ENCODE results near the gene SPATA33.
"Not testable (repeated sequence)": the region's sequence is repeated elsewhere in the genome, so short reads cannot be mapped to it uniquely, and the experiment has no call there.

SPATA33 gene

DNA sequence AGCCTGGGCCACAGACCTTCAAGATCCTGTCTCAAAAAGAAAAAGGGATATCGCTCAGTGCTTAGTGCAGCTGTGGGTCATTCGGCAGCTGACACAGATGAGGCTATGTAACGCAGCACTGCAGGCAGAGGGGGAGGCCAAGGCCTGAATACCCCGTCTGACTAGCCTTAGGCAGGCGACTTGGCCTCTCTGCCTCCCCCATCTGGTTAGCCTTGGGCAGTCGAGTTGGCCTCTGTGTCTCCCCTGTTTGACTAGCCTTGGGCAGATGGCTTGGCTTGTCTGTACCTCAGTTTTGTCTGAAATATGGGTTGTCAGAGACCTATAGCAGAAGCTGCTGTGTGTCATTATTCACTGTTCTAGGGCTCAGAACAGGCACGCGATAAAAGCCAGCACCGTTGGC is 10.0 kb downstream of the SPATA33 start:
- Mint-ChIP-seq H3K27ac (no peak overlapping the region), H3K36me3 (ENCODE audit: low read depth) (peaks cover 13% of the 10 kb centered on the region), H3K4me1 (ENCODE audit: low read depth) (peaks cover 4% of the 10 kb centered on the region), H3K27me3 (ENCODE audit: low read depth) (no peaks in the 10 kb centered on the region), H3K4me3 (no peak overlapping the region), H3K9me3 (no peaks in the 10 kb centered on the region)

DNA sequence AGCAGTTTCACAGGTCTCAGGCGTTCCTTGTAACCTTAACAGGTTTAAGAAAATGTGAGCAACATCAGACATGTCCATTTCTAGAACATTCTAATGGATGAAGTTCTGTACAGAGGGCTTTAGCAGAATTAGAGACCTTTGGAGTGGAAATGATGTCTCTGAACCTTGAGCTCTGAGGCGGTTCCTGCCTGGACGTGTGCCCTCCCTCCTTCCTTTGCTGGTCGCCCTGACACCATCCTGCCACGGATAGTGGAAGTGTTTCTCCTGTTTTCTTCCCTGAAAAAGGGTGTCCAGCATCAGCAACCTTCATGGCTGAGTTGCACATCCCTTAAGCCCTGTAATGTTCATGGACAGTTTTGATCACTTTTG is 11.1 kb downstream of the SPATA33 start:
- H3K27me3 Mint-ChIP-seq (ENCODE audit: low read depth), result no peaks in the 10 kb centered on the region
- H3K4me3 Mint-ChIP-seq, result no peak overlapping the region
- peaks cover 6% of the 10 kb centered on the region for H3K36me3 Mint-ChIP-seq (ENCODE audit: low read depth)
- no peak overlapping the region for H3K27ac Mint-ChIP-seq
- H3K9me3 Mint-ChIP-seq, result no peaks in the 10 kb centered on the region
- peaks cover 4% of the 10 kb centered on the region for H3K4me1 Mint-ChIP-seq (ENCODE audit: low read depth)

DNA sequence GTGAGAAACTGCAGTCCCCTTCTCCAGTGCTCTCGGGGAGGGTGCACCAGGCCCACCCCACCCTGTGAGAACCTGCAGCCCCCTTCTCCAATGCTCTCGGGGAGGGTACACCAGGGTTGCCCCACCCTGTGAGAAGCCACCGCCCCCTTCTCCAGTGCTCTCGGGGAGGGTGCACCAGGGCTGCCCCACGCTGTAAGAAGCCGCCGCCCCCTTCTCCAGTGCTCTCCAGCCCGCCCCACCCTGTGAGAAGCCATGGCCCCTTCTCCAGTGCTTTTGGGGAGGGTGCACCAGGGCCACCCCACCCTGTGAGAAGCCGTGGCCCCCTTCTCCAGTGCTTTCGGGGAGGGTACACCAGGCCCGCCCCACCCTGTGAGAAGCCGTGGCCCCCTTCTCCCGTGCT is 12.1 kb downstream of the SPATA33 start:
- H3K36me3 Mint-ChIP-seq (ENCODE audit: low read depth), result peaks cover 2% of the 10 kb centered on the region
- H3K27ac Mint-ChIP-seq, result no peak overlapping the region
- peaks cover 4% of the 10 kb centered on the region for H3K4me1 Mint-ChIP-seq (ENCODE audit: low read depth)
- no peaks in the 10 kb centered on the region for H3K9me3 Mint-ChIP-seq
- H3K27me3 Mint-ChIP-seq (ENCODE audit: low read depth), result no peaks in the 10 kb centered on the region
- no peak overlapping the region for H3K4me3 Mint-ChIP-seq

DNA sequence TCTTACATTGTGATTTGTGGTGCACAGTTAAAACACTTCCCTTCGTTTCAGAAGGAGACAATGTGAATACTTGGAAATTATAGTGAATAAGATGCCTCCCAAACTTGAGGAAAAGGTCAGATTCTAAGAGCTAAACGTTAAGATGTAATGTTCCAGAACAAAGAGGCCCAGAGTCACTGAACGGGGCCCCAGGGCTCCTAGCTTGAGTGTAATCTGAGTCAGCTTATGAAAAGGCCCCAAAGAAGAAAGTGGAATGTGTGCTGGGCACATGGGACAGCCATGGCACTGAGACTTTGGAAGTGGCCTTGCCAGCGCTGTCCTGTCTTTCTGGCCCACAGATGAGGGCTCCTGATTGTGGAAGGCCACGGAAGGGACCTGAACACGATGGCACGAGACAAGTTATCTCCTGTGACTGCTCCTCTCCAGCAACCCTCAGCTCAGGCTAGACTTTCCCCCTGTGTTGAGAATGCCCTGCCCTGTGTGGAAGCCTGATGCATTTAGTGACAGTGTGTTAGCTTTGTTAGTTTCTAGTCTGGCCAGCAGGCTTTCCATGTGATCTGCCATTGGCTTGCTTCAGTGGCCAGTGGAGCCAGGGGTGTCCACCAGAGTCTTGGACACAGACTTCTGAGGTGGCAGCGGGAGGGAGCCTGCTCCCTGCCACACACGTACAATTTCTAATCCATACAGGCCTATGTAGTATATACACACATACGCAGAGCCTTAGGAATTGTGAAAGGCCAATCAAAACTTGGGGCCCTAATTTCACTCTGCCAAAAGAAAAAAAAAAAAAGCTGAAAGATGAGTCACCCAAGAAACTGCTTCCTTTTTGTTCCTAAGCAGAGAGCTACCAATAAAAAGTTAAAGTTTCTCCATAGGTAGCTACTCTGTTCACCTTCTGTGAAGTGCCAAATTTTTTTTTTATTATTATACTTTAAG is 13.1 kb downstream of the SPATA33 start:
- Mint-ChIP-seq H3K4me3 (no peak overlapping the region), H3K9me3 (no peaks in the 10 kb centered on the region), H3K36me3 (ENCODE audit: low read depth) (peaks cover 4% of the 10 kb centered on the region), H3K27me3 (ENCODE audit: low read depth) (no peaks in the 10 kb centered on the region), H3K27ac (no peak overlapping the region), H3K4me1 (ENCODE audit: low read depth) (peaks cover 4% of the 10 kb centered on the region)

DNA sequence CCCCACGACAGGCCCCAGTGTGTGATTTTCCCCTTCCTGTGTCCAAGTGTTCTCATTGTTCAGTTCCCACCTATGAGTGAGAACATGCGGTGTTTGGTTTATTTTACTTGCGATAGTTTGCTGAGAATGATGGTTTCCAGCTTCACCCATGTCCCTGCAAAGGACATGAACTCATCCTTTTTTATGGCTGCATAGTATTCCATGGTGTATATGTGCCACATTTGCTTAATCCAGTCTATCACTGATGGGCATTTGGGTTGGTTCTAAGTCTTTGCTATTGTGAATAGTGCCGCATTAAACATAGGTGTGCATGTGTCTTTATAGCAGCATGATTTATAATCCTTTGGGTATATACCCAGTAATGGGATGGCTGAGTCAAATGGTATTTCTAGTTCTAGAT is 13.9 kb downstream of the SPATA33 start:
- H3K27me3 Mint-ChIP-seq (ENCODE audit: low read depth); H3K27ac Mint-ChIP-seq; H3K9me3 Mint-ChIP-seq; H3K36me3 Mint-ChIP-seq (ENCODE audit: low read depth); H3K4me3 Mint-ChIP-seq; H3K4me1 Mint-ChIP-seq (ENCODE audit: low read depth): not testable (repeated sequence)

DNA sequence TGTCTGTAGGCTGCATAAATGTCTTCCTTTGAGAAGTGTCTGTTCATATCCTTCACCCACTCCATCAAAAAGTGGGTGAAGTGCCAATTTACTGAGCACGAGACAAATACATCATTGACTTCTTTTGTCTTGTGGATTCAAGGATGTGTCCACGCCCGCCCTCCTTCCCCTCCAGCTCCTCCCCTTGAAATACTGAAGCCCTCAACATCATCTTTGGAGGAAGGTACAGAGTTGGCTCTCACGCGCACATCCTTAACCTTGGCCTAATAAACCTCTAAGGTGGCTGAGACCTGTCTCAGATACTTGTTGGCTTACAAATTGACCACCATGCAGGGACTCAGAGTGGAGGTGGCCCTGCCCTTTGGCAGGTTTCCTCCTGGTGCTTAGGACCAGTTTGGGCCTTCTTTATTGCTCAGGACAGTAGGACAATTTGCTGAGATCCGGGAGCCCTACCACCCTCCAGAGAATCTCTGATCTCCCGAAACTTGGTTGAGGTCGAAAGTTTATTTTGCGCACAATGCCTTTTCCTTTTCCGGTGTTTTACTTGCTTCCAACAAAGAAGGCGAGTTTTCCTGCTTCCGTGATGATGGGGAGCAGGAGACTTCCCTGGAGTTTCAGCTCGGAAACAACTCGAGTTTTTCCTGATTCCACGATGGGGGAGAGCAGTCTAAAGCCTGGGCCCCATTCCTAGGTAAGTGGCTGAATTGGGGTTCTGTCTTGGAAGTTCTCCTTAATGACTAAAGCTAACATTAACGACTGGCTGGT is 14.7 kb downstream of the SPATA33 start:
- H3K27me3 Mint-ChIP-seq (ENCODE audit: low read depth), result no peaks in the 10 kb centered on the region
- H3K4me1 Mint-ChIP-seq (ENCODE audit: low read depth), result peaks cover 4% of the 10 kb centered on the region
- H3K36me3 Mint-ChIP-seq (ENCODE audit: low read depth), result peaks cover 4% of the 10 kb centered on the region
- no peaks in the 10 kb centered on the region for H3K9me3 Mint-ChIP-seq
- H3K4me3 Mint-ChIP-seq, result no peak overlapping the region
- H3K27ac Mint-ChIP-seq, result no peak overlapping the region

DNA sequence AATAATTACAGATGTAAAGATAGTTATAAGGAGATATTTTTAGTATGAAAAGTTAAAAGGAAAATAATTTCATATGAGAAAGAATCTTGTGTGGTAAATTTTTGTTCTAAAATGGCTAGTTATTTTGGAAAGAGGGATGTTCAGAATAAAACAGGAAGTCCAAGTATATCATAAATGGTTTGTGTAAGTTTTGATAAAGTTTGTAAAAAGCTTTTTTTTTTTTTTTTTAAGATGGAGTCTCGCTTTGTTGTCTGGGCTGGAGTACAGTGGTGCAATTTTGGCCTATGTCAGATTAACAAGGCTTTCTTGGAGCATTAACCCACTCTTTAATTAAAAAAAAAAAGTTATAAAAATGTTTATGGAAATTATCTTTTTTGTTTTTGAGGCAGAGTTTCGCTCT is 20.6 kb downstream of the SPATA33 start:
- Mint-ChIP-seq H3K36me3 (ENCODE audit: low read depth) (peaks cover 2% of the 10 kb centered on the region), H3K4me1 (ENCODE audit: low read depth) (no peaks in the 10 kb centered on the region), H3K27ac (no peak overlapping the region), H3K27me3 (ENCODE audit: low read depth) (no peaks in the 10 kb centered on the region), H3K4me3 (no peak overlapping the region), H3K9me3 (no peaks in the 10 kb centered on the region)

DNA sequence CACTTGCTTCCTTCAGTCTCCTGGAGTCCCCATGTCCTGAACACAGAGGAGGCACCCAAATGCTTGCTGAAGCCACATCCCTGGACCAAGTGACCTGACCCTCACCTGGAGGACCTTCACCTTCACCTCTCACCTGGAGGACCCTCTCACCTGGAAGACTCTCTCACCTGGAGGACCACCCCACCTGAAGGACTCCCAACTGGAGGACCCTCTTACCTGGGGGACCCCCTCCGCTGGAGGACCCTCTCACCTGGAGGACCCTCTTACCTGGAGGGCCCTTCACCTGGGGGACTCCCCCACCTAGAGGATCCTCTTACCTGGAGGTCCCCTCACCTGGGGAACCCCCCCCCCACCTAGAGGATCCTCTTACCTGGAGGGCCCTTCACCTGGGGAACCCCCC is 28.3 kb downstream of the SPATA33 start:
- Mint-ChIP-seq H3K27ac (no peak overlapping the region), H3K4me3 (peak overlapping the region; percentile 34), H3K4me1 (ENCODE audit: low read depth) (peaks cover 10% of the 10 kb centered on the region), H3K27me3 (ENCODE audit: low read depth) (no peaks in the 10 kb centered on the region), H3K9me3 (peaks cover 5% of the 10 kb centered on the region), H3K36me3 (ENCODE audit: low read depth) (peaks cover 12% of the 10 kb centered on the region)

DNA sequence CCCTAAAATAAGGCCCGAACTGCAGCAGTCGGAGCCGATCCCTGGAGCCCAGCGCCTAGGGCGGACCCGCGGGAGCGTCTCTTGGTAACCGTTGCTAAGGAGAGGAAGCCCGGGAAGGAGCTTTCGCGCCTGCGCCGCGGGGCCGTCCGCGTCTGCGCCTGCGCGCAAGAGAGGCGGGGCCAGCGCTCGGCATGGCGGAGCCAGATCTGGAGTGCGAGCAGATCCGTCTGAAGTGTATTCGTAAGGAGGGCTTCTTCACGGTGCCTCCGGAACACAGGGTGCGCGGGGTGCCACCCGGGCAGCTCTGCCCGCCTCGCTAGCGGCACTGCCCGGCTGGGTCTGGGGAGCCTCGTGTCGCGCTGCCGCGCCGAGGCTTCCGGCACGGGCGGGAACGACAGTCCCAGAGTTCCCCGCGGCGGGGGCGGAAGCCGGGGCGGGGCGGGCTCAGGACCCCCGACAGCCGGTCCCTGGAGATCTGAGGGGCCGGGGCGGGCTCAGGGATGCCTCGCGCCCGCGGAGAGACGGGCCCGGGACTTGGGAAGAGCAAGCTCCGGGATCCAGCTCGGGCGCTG is 29.0 kb downstream of the SPATA33 start, which contains the start of gene CDK10:
Gene CDK10, plus strand, starts transcription at position 170 of the 572 bp plus-strand sequence. Its CDS starts 22 bp downstream, at position 192.
- Mint-ChIP-seq H3K4me1 (ENCODE audit: low read depth) (peaks cover 10% of the 10 kb centered on the region), H3K4me3 (peak within 1 kb of the TSS; percentile 93), H3K27ac (peak within 1 kb of the TSS; percentile 89), H3K9me3 (peaks cover 5% of the 10 kb centered on the region), H3K36me3 (ENCODE audit: low read depth) (peaks cover 12% of the 10 kb centered on the region), H3K27me3 (ENCODE audit: low read depth) (no peaks in the 10 kb centered on the region)

DNA sequence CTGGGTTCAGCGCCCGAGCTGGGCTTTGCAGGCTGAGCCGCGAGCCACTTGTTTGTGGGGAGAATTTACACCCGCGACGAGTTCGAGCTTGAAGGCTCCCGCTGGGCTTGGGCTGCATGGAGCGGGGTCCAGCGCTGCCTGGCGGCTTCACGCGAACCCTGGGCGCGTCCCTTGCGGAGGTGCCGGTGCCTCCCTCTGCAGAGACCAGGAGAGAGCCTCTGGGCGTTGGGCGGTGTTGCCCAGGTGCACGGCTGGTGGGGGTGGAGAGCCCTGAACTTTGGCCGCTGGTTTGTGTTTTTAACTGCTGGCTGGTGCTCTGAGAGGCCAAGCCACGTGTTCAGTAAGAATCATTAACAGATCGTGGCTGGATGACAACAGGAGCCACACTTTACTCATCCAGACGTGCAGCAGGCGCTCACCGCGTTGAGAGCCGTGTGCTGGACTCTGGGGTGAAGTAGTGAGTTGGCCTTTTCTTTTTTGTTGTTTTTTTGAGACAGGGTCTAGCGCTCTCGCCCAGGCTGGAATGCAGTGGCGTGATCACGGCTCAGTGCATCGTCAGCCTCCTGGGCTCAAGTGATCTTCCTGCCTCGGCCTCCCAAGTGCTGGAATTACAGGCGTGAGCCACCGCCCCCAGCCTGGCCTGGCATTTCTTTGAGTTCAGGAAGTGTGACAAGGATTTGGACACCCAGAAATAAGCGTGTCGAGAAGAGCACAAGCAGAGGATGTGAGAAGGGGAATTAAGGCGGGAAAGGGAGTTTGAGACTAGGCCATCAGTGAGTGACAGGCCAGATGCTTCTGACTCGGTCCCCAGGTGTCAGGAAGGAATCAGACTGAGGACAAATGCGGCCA is 29.7 kb downstream of the SPATA33 start:
- Mint-ChIP-seq H3K9me3 (peaks cover 5% of the 10 kb centered on the region), H3K4me3 (peak overlapping the region; percentile 81), H3K4me1 (ENCODE audit: low read depth) (peaks cover 10% of the 10 kb centered on the region), H3K27ac (peak overlapping the region; percentile 63), H3K36me3 (ENCODE audit: low read depth) (peaks cover 12% of the 10 kb centered on the region), H3K27me3 (ENCODE audit: low read depth) (no peaks in the 10 kb centered on the region)

DNA sequence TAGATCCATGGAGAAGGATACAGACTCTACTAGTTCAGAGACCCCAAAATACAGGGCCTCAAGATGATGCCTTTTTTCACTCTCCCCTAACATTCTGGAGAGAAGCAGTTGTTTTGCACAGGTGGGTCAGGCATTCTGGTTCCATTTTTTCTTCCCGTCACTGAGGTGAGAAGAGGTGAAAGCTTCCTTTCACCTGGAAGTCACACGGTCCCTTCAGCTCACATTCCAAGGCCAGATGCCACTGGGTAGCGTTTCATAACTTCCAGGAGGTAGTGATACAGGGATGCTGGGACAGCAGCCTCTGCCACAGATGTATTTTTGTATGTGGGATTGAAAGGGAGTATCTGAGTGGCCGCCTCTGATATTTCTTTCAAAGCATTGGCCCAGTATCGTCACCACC is 30.8 kb downstream of the SPATA33 start:
- Mint-ChIP-seq H3K27me3 (ENCODE audit: low read depth) (no peaks in the 10 kb centered on the region), H3K4me1 (ENCODE audit: low read depth) (peaks cover 10% of the 10 kb centered on the region), H3K36me3 (ENCODE audit: low read depth) (peaks cover 14% of the 10 kb centered on the region)

DNA sequence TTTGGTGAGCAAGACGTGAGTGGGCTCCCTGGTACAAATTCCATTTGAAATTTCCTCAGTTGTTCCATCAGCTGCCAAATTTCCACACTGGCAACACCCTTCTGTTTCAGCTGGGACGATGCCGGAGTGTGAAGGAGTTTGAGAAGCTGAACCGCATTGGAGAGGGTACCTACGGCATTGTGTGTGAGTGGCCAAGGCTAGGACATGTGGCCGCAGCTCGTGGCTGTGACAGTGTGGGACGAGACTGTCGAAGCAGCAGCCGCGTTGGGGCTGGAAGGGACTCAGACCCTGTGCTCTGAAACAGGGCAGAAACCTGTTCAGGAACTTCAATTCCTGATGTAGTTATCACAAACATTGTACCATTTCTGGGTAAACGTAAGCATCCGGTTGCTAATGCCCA is 31.5 kb downstream of the SPATA33 start:
- H3K27me3 Mint-ChIP-seq (ENCODE audit: low read depth), result no peaks in the 10 kb centered on the region
- no peak overlapping the region for H3K27ac Mint-ChIP-seq
- H3K4me1 Mint-ChIP-seq (ENCODE audit: low read depth), result peaks cover 10% of the 10 kb centered on the region
- peaks cover 17% of the 10 kb centered on the region for H3K36me3 Mint-ChIP-seq (ENCODE audit: low read depth)
- H3K4me3 Mint-ChIP-seq, result no peak overlapping the region
- peaks cover 5% of the 10 kb centered on the region for H3K9me3 Mint-ChIP-seq

More for the DNA sequence above, 30.8 kb downstream of the SPATA33 start:
- Mint-ChIP-seq H3K27ac (no peak overlapping the region), H3K4me3 (peak overlapping the region; percentile 56), H3K9me3 (peaks cover 5% of the 10 kb centered on the region)

DNA sequence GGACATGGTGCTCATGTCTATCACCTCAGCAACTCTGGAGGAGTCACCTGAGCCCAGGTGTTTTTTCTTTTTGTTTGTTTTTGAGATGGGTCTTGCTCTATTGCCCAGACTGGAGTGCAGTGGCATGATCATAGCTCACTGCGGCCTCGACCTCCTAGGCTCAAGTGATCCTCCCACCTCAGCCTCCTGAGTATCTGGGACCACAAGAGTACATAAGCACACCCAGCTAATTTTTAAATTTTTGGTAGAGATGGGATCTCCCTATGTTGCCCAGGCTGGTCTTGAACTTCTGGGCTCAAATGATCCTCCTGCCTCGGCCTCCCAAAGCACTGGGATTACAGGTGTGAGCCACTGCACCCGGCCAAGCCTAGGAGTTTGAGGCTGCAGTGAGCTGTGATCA is 32.0 kb downstream of the SPATA33 start:
- H3K9me3 Mint-ChIP-seq; H3K27me3 Mint-ChIP-seq (ENCODE audit: low read depth); H3K27ac Mint-ChIP-seq; H3K4me3 Mint-ChIP-seq: not testable (repeated sequence)
- peaks cover 10% of the 10 kb centered on the region for H3K4me1 Mint-ChIP-seq (ENCODE audit: low read depth)
- H3K36me3 Mint-ChIP-seq (ENCODE audit: low read depth), result peaks cover 15% of the 10 kb centered on the region

DNA sequence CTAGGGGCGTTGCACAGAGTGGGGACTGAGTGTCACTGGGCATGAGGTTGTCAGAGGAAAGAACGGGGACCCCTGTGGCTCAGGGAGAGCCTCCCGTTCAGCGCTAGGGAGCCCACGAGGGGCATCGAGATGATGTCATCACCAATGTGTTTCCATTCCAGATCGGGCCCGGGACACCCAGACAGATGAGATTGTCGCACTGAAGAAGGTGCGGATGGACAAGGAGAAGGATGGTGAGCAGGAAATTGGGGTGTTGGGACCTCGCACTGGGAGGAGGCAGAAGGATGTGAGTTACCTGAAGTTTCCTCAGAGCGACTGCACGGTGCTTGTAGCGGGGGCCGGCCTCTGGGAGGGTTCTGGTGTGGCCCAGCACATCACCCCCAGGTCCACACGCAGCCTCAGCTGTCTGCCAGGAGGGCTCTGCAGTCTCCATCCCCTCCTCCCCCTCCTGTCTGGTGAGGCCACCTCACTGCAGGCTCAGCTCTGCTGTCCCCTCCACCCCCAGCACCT is 32.8 kb downstream of the SPATA33 start:
- Mint-ChIP-seq H3K9me3 (no peaks in the 10 kb centered on the region), H3K27ac (no peak overlapping the region)

More for the DNA sequence above, 32.8 kb downstream of the SPATA33 start:
- Mint-ChIP-seq H3K36me3 (ENCODE audit: low read depth) (peaks cover 12% of the 10 kb centered on the region), H3K27me3 (ENCODE audit: low read depth) (no peaks in the 10 kb centered on the region), H3K4me1 (ENCODE audit: low read depth) (peaks cover 10% of the 10 kb centered on the region), H3K4me3 (no peak overlapping the region)

Data from T-helper 1 cell treated with Interleukin-12 subunit alpha and Interleukin-12 subunit beta and Interleukin-4 antibody, amounts not matched to agents 30 μg/mL and 1 μg/mL, for 36 hours (primary cell).